ENCODE data around the gene HM13. TPM values are rescaled to one million over a fixed set of nuclear protein-coding genes. Genes with fewer than 3 reads are reported as not detected.

Gene HM13
- total and polyA plus RNA-seq, 2 of the 13 experiments (the other 11 are each of a cell fraction or from before 2014, with no cell fraction given): 118 to 243 TPM

DNA sequence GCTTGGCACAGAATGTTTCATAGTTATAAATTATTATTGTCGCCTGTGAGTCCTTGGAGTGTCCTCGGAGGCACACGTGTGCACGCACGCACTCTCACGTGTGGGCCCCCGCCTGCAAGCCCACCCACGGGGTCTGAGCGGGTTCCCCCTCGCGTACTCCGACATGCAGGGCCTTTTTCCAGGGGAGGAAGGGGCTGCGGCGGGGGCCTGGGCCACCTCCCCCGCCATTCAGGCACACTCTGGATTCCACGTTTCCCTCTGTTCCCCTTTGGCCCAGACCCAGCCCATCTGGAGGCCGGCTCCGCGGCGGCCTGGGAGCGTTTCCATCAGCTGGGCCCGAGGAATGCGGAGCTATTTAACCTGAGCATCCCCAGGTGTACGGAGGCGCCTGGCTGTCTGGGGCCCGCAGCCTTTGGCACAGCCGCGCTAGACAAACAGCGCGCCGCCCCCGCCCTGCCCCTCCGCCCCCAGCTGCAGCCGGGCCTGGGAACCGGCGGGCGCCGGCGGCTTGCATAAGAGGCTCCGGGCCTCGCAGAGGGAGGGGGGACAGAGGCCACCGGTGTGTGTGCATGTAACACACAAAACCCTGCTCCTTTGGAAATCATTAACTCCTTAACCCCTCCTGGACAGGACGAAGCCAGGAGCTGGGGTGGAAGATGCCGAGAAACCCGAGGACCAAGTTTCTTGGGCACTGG, 94.2 kb downstream of the HM13 start (continued):
- 0 out of 2 replicates have a peak, but pooled peaks have one; percentile 70 for TF ChIP-seq ZNF329 (CRISPR knock-in tag; IDR thresholded peaks at IDR 0.05; ENCODE audit: low read depth)
- TF ChIP-seq, protein P1, sequence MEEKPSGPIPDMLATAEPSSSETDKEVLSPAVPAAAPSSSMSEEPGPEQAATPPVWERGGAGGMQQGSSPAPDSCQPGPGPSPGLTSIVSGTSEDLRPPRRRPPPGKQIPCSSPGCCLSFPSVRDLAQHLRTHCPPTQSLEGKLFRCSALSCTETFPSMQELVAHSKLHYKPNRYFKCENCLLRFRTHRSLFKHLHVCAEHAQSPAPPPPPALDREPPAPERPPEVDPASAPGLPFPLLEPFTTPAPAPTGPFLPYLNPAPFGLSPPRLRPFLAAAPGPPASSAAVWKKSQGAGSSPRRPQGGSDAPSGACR (CRISPR knock-in tag; IDR thresholded peaks at IDR 0.05): peak; percentile 99
- TF ChIP-seq RNF2 (conservative IDR thresholded peaks at IDR 0.05; ENCODE audit: low read depth): 0 out of 2 replicates have a peak, but pooled peaks have one; percentile 6
- TF ChIP-seq HNF4G (IDR thresholded peaks at IDR 0.05; ENCODE audit: borderline replicate concordance, low read depth, low read length): peak; percentile 94
- peak; percentile 99 for TF ChIP-seq HNF4G (CRISPR knock-in tag; IDR thresholded peaks at IDR 0.05; ENCODE audit: borderline replicate concordance, low read depth)
- TF ChIP-seq ZNF33B (CRISPR knock-in tag; IDR thresholded peaks at IDR 0.05): peak; percentile 99
- TF ChIP-seq MLX (CRISPR knock-in tag; IDR thresholded peaks at IDR 0.05): peak; percentile 96
- TF ChIP-seq, protein P2, sequence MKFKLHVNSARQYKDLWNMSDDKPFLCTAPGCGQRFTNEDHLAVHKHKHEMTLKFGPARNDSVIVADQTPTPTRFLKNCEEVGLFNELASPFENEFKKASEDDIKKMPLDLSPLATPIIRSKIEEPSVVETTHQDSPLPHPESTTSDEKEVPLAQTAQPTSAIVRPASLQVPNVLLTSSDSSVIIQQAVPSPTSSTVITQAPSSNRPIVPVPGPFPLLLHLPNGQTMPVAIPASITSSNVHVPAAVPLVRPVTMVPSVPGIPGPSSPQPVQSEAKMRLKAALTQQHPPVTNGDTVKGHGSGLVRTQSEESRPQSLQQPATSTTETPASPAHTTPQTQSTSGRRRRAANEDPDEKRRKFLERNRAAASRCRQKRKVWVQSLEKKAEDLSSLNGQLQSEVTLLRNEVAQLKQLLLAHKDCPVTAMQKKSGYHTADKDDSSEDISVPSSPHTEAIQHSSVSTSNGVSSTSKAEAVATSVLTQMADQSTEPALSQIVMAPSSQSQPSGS (CRISPR knock-in tag; IDR thresholded peaks at IDR 0.05): peak; percentile 99
- peak; percentile 99 for TF ChIP-seq XRCC5 (optimal IDR thresholded peaks at IDR 0.05; ENCODE audit: low read length)
- TF ChIP-seq SPEN (CRISPR knock-in tag; IDR thresholded peaks at IDR 0.05; ENCODE audit: low read depth): peak; percentile 100; the same call in 1 of the 2 replicates
- TF ChIP-seq CEBPZ (IDR thresholded peaks at IDR 0.05; ENCODE audit: low read length): no peak
- TF ChIP-seq ZNF670 (CRISPR knock-in tag; IDR thresholded peaks at IDR 0.05; ENCODE audit: borderline replicate concordance): peak; percentile 100
- TF ChIP-seq RFX1 (IDR thresholded peaks at IDR 0.05): no peak
- TF ChIP-seq ZC3H4 (CRISPR knock-in tag; IDR thresholded peaks at IDR 0.05; ENCODE audit: borderline replicate concordance): peak; percentile 88
- TF ChIP-seq, protein P3, sequence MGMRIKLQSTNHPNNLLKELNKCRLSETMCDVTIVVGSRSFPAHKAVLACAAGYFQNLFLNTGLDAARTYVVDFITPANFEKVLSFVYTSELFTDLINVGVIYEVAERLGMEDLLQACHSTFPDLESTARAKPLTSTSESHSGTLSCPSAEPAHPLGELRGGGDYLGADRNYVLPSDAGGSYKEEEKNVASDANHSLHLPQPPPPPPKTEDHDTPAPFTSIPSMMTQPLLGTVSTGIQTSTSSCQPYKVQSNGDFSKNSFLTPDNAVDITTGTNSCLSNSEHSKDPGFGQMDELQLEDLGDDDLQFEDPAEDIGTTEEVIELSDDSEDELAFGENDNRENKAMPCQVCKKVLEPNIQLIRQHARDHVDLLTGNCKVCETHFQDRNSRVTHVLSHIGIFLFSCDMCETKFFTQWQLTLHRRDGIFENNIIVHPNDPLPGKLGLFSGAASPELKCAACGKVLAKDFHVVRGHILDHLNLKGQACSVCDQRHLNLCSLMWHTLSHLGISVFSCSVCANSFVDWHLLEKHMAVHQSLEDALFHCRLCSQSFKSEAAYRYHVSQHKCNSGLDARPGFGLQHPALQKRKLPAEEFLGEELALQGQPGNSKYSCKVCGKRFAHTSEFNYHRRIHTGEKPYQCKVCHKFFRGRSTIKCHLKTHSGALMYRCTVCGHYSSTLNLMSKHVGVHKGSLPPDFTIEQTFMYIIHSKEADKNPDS (CRISPR knock-in tag; IDR thresholded peaks at IDR 0.05): peak; percentile 99
- peak; percentile 95; the same call in 1 of the 2 replicates for TF ChIP-seq SMAD3 (CRISPR knock-in tag; IDR thresholded peaks at IDR 0.05)
- TF ChIP-seq ZNF782 (CRISPR knock-in tag; IDR thresholded peaks at IDR 0.05; ENCODE audit: borderline replicate concordance): peak; percentile 95
- no peak for TF ChIP-seq EHMT2 (IDR thresholded peaks at IDR 0.05; ENCODE audit: borderline replicate concordance, low read depth, low read length)
- TF ChIP-seq, protein P4, sequence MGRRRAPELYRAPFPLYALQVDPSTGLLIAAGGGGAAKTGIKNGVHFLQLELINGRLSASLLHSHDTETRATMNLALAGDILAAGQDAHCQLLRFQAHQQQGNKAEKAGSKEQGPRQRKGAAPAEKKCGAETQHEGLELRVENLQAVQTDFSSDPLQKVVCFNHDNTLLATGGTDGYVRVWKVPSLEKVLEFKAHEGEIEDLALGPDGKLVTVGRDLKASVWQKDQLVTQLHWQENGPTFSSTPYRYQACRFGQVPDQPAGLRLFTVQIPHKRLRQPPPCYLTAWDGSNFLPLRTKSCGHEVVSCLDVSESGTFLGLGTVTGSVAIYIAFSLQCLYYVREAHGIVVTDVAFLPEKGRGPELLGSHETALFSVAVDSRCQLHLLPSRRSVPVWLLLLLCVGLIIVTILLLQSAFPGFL (CRISPR knock-in tag; IDR thresholded peaks at IDR 0.05): no peak

All from HepG2 (cell line).